Hepatocyte (in vitro differentiated cells): ENCODE measurements around the gene POFUT2. TPM values are rescaled to one million over a fixed set of nuclear protein-coding genes. Genes with fewer than 3 reads are reported as not detected.

Experiments used
- DNase-seq: peaks from one replicate; pipeline ENCODE4 v3.0.0-alpha.2; 2016; ENCODE audit warnings: low spot score
- H2AFZ ChIP-seq: fragments of 200-600 bp; sonication (generic); 2 replicates; pipeline ENCODE4 v1.6.0; 2016; ENCODE audit warnings: antibody characterized with exemption, mild to moderate bottlenecking
- H3K27ac ChIP-seq: fragments of 200-600 bp; sonication (generic); 2 replicates; pipeline ENCODE4 v1.5.1; 2016; ENCODE audit warnings: mild to moderate bottlenecking
- H3K27me3 ChIP-seq: fragments of 200-600 bp; sonication (generic); 2 replicates; pipeline ENCODE4 v1.6.1; 2016
- H3K36me3 ChIP-seq: fragments of 200-600 bp; sonication (generic); replicated peaks from 2 replicates; pipeline ENCODE4 v1.5.1; 2016; ENCODE audit warnings: low read depth; ENCODE audit not compliant: insufficient read depth
- H3K4me1 ChIP-seq: fragments of 200-600 bp; sonication (generic); 2 replicates; pipeline ENCODE4 v1.5.1; 2016; ENCODE audit warnings: mild to moderate bottlenecking, moderate library complexity; ENCODE audit not compliant: insufficient read depth
- H3K4me2 ChIP-seq: fragments of 200-600 bp; sonication (generic); 2 replicates; pipeline ENCODE4 v1.6.0; 2016
- H3K4me3 ChIP-seq: fragments of 200-600 bp; sonication (generic); 2 replicates; pipeline ENCODE4 v1.5.1; 2016; ENCODE audit warnings: mild to moderate bottlenecking
- H3K79me2 ChIP-seq: fragments of 200-600 bp; sonication (generic); 2 replicates; pipeline ENCODE4 v1.6.0; 2017; ENCODE audit warnings: mild to moderate bottlenecking
- H3K9me2 ChIP-seq: fragments of 200-600 bp; sonication (generic); replicated peaks from 2 replicates; pipeline ENCODE4 v1.6.0; 2017; ENCODE audit warnings: mild to moderate bottlenecking; ENCODE audit not compliant: insufficient read depth
- H3K9me3 ChIP-seq: fragments of 200-600 bp; sonication (generic); 2 replicates; pipeline ENCODE4 v1.5.1; 2016; ENCODE audit warnings: low read depth, mild to moderate bottlenecking
- H4K20me1 ChIP-seq: fragments of 200-600 bp; sonication (generic); 2 replicates; pipeline ENCODE4 v1.6.0; 2016; ENCODE audit warnings: mild to moderate bottlenecking; ENCODE audit not compliant: insufficient read depth, poor library complexity, severe bottlenecking
- CTCF ChIP-seq: fragments of 200-600 bp; sonication (generic); IDR thresholded peaks from 2 replicates; pipeline ENCODE4 v1.5.1; 2016; ENCODE audit warnings: antibody characterized with exemption, mild to moderate bottlenecking; ENCODE audit not compliant: poor library complexity
- EZH2 ChIP-seq: fragments of 200-600 bp; sonication (generic); IDR thresholded peaks from 2 replicates; pipeline ENCODE4 v1.6.1; 2016; ENCODE audit warnings: antibody characterized with exemption, mild to moderate bottlenecking, borderline replicate concordance
- EZH2phosphoT487 ChIP-seq: fragments of 200-600 bp; sonication (generic); IDR thresholded peaks from one replicate; pipeline ENCODE4 v1.6.1; 2018; ENCODE audit warnings: antibody characterized with exemption, mild to moderate bottlenecking, low read depth, moderate library complexity; ENCODE audit not compliant: unreplicated experiment, severe bottlenecking
- WGBS: methylation state at CpG from one replicate; pipeline ENCODE4 v1.1.6; 2016; ENCODE audit warnings: low lambda C conversion rate; ENCODE audit errors: missing lambda C conversion rate; 5-methylcytosine and 5-hydroxymethylcytosine counted together
- polyA plus RNA-seq: library from polyadenylated mRNA; unstranded; fragments of >200 nt; fragmentation: Nextera tagmentation; extraction: Ambion mirVana; gene quantifications from 2 replicates; pipeline ENCODE4 v1.2.1, GENCODE V29; 2016
- total RNA-seq: library from RNA; depleted of rRNA; stranded (reverse); fragments of >200 nt; gene quantifications from 2 replicates; pipeline ENCODE4 v1.2.3, GENCODE V29; 2014

POFUT2 gene
- total and polyA plus RNA-seq, 2 experiments from 2014 or later, result 30.7 to 57.7 TPM

DNA sequence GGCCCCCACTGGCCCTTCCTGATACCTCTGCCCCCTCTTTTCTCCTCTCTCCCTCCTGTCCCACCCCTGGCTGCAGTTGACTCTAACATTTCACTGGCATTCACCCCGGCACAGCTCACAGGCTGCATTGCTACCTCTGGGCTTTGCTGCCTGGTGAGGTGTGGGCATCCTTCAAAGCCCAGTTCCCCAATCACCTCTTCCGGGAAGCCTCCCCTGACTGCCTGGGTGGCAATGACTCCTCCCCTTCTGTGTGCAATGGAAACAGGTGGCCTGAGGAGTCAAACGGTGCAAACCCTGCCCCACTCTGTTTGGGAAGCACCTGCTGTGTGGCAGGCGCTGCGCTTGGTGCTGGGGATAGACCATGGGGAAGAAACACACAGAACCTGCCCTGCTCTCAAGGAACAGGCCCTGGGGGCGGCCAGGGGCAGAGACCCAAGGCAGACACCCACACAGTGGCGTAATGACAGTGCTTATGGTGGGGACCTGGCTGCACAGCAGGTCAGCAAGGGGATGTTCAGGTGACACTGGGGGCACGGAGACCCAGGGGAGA, 39.3 kb upstream of the POFUT2 start:
- H3K79me2 ChIP-seq, result no peaks in the 10 kb centered on the region

DNA sequence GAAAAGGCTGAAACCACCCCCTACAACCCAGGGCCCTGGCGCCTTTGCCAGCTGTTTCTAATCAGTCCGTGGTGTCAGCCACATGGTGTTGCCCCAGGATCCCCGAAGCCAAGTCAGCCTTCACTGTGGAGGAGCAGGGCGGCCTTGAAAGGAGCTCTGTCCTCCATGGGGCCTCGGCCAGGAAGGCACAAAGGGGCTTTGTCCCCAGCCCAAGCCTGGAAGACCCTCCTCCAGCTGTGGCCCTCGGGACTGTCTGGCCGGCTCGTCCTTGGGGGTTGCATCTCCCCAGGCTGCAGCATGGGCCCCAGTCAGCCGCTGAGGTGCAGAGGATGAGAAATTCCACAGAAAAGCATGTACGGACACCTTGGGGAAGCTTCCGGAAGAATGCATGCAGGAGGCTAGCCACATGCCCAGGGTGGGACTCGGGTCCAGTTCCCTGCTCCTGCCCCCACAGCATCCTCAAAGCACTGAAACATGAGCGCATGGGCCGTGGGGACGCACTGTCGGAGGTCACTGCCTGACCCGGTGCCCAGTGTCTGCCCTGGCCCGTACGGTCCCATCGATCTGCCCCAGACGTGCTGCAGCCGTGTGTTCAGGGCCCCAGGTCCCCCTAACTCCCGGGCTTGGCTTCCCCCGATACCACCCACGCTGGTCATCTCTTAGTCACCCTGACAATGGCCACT, 38.6 kb upstream of the POFUT2 start:
- H3K9me3 ChIP-seq, result no peaks in the 10 kb centered on the region
- WGBS, result 85% methylated on average over 25 of the region's 25 CpGs
- no peaks in the 10 kb centered on the region for H3K9me2 ChIP-seq
- TF ChIP-seq CTCF (no peak), EZH2 (no peak), EZH2phosphoT487 (no peak)
- H3K36me3 ChIP-seq, result no peaks in the 10 kb centered on the region
- H3K4me3 ChIP-seq, result no peak overlapping the region
- no peaks in the 10 kb centered on the region for H4K20me1 ChIP-seq
- no peak overlapping the region for H3K4me2 ChIP-seq
- H3K4me1 ChIP-seq, result peaks cover 44% of the 10 kb centered on the region
- H3K79me2 ChIP-seq, result no peaks in the 10 kb centered on the region
- DNase-seq, result no peak
- H3K27ac ChIP-seq, result no peak overlapping the region
- H3K27me3 ChIP-seq, result no peaks in the 10 kb centered on the region
- no peak overlapping the region for H2AFZ ChIP-seq

More for the DNA sequence above, 39.3 kb upstream of the POFUT2 start:
- DNase-seq, result no peak
- Histone ChIP-seq H3K27ac (no peak overlapping the region), H3K36me3 (no peaks in the 10 kb centered on the region), H3K4me2 (no peak overlapping the region), H4K20me1 (no peaks in the 10 kb centered on the region), H3K9me2 (no peaks in the 10 kb centered on the region), H3K4me3 (no peak overlapping the region), H3K9me3 (no peaks in the 10 kb centered on the region), H3K27me3 (no peaks in the 10 kb centered on the region), H2AFZ (no peak overlapping the region), H3K4me1 (peaks cover 50% of the 10 kb centered on the region)
- WGBS, result 89% methylated on average over 8 of the region's 8 CpGs
- no peak for TF ChIP-seq EZH2
- no peak for TF ChIP-seq EZH2phosphoT487
- TF ChIP-seq CTCF, result no peak

- Histone ChIP-seq H3K9me3 (no peaks in the 10 kb centered on the region), H3K27ac (no peak overlapping the region), H2AFZ (no peak overlapping the region), H3K4me1 (peaks cover 35% of the 10 kb centered on the region), H3K36me3 (no peaks in the 10 kb centered on the region), H3K79me2 (no peaks in the 10 kb centered on the region), H3K27me3 (no peaks in the 10 kb centered on the region), H3K4me3 (no peak overlapping the region), H3K4me2 (no peak overlapping the region), H4K20me1 (no peaks in the 10 kb centered on the region), H3K9me2 (no peaks in the 10 kb centered on the region)
- DNase-seq, result no peak
- TF ChIP-seq CTCF, result no peak
- no peak for TF ChIP-seq EZH2phosphoT487
- no peak for TF ChIP-seq EZH2
- WGBS, result 80% methylated on average over 21 of the region's 32 CpGs
Measured at GRCh38 chr21:45325206-45326168, 37.8 kb upstream of the POFUT2 start.
